ENCODE measurements around the gene CYTH3.

CYTH3 gene

GRCh38 chr7:6170571-6171531, 101.6 kb downstream of the CYTH3 start:
- no peak for TF ChIP-seq CTCF (conservative IDR thresholded peaks at IDR 0.05; ENCODE audit: low read depth, low read length)
- H3K4me3 ChIP-seq (ENCODE audit: low read length): no peak overlapping the region
- no peak for DNase-seq (ENCODE audit: low read depth)

- no peak for DNase-seq (ENCODE audit: low read depth)
- no peak overlapping the region for H3K4me3 ChIP-seq (ENCODE audit: low read length)
Measured at GRCh38 chr7:6169805-6170520, 102.5 kb downstream of the CYTH3 start.

GRCh38 chr7:6168477-6168868, 104.0 kb downstream of the CYTH3 start:
- no peak for TF ChIP-seq CTCF (conservative IDR thresholded peaks at IDR 0.05; ENCODE audit: low read depth, low read length)
- no peak for DNase-seq (ENCODE audit: low read depth)
- no peak overlapping the region for H3K4me3 ChIP-seq (ENCODE audit: low read length)

More at GRCh38 chr7:6169805-6170520, 102.5 kb downstream of the CYTH3 start:
- no peak for TF ChIP-seq CTCF (conservative IDR thresholded peaks at IDR 0.05; ENCODE audit: low read depth, low read length)

GRCh38 chr7:6167587-6168476, 104.6 kb downstream of the CYTH3 start:
- DNase-seq (ENCODE audit: low read depth): no peak
- no peak for TF ChIP-seq CTCF (conservative IDR thresholded peaks at IDR 0.05; ENCODE audit: low read depth, low read length)
- no peak overlapping the region for H3K4me3 ChIP-seq (ENCODE audit: low read length)

- no peak for DNase-seq (ENCODE audit: low read depth)
- TF ChIP-seq CTCF (conservative IDR thresholded peaks at IDR 0.05; ENCODE audit: low read depth, low read length): no peak
- no peak overlapping the region for H3K4me3 ChIP-seq (ENCODE audit: low read length)
Measured at GRCh38 chr7:6167004-6167551, 105.3 kb downstream of the CYTH3 start.

GRCh38 chr7:6166443-6166891, 106.0 kb downstream of the CYTH3 start:
- H3K4me3 ChIP-seq (ENCODE audit: low read length): no peak overlapping the region
- DNase-seq (ENCODE audit: low read depth): no peak
- TF ChIP-seq CTCF (conservative IDR thresholded peaks at IDR 0.05; ENCODE audit: low read depth, low read length): no peak
